K562 (cell line): ENCODE data around the gene NRG3. TPM values are rescaled to one million over a fixed set of nuclear protein-coding genes. Genes with fewer than 3 reads are reported as not detected.

Source experiments
- ATAC-seq: fragments of 200-7000 bp; cut with Tn5 transposase; 3 replicates; pipeline ENCODE4 v1.9.1; 2020; ENCODE audit warnings: moderate library complexity
- BruUV-seq: library from RNA; stranded (reverse); fragments of 400-500 nt; replicated peaks from 2 replicates; lab custom pipeline; 2021; lab: Mats Ljungman, UMichigan
- CTCF ChIA-PET: fragments of 300-600 bp; formaldehyde crosslinking; extraction: SDS; loops from one replicate; lab custom pipeline; 2021; ENCODE audit warnings: low intra/inter-chr PET ratio; lab: Yijun Ruan, JAX
- POLR2A ChIA-PET: fragments of 300-600, 350-650 bp; sonication (Branson Sonifier 250); formaldehyde crosslinking; extraction: SDS; loops from one replicate; lab custom pipeline; 2021; ENCODE audit warnings: antibody characterized with exemption, inconsistent platforms; lab: Yijun Ruan, JAX
- DNase-seq, 4 experiments: peaks; one replicate each; pipeline versions ENCODE4 v3.0.0 to v3.0.0-alpha.2; 2011 to 2018; ENCODE audit warnings: low spot score in 3 of 4, mixed read lengths in 3 of 4; ENCODE audit errors: extremely low read depth in 1 of 4
- FAIRE-seq: peaks from 2 replicates; lab custom pipeline; 2011; peaks lifted over from hg19 to GRCh38; lab: Jason Lieb, UNC
- H2AFZ ChIP-seq: 2 replicates; pipeline ENCODE4 v1.6.0; 2011; ENCODE audit warnings: low read depth, low read length, control low read depth, inconsistent platforms
- H3K27ac ChIP-seq: fragments of 200-600 bp; 3 replicates; pipeline ENCODE4 v1.8.0; 2011; ENCODE audit warnings: low read depth, mild to moderate bottlenecking, control low read depth, inconsistent platforms, low read length, moderate library complexity, mixed read lengths; ENCODE audit errors: extremely low read depth
- H3K27me3 ChIP-seq, 2 experiments: fragments of 300-600 bp in 1 of 2; 2 replicates in 1 of 2; 3 replicates in 1 of 2; pipeline versions ENCODE4 v1.6.0 to v1.8.0; 2011; ENCODE audit warnings: inconsistent platforms in 2 of 2, low read length in 2 of 2, mild to moderate bottlenecking in 1 of 2, mixed read lengths in 1 of 2, moderate library complexity in 1 of 2; ENCODE audit not compliant: control insufficient read depth in 2 of 2, insufficient read depth in 2 of 2
- H3K36me3 ChIP-seq: fragments of 300-600 bp; 3 replicates; pipeline ENCODE4 v1.8.0; 2011; ENCODE audit warnings: mild to moderate bottlenecking, low read length, inconsistent platforms; ENCODE audit not compliant: control insufficient read depth, insufficient read depth
- H3K4me1 ChIP-seq, 2 experiments: fragments of 200-600 bp in 1 of 2; replicated peaks in 1 of 2; 2 replicates in 1 of 2; 3 replicates in 1 of 2; pipeline versions ENCODE4 v1.5.1 to v1.8.0; 2011; ENCODE audit warnings: inconsistent platforms in 2 of 2, low read length in 2 of 2, mild to moderate bottlenecking in 1 of 2, mixed read lengths in 1 of 2, moderate library complexity in 1 of 2; ENCODE audit not compliant: control insufficient read depth in 2 of 2, insufficient read depth in 2 of 2
- H3K4me2 ChIP-seq: 2 replicates; pipeline ENCODE4 v1.6.1; 2011; ENCODE audit warnings: low read length, control low read depth, inconsistent platforms, mixed read lengths; ENCODE audit not compliant: insufficient read depth
- H3K4me3 ChIP-seq: fragments of 200-600 bp; sonication (generic), shearing (Covaris generic); 2 replicates; pipeline ENCODE4 v1.5.1; 2016; ENCODE audit warnings: control low read depth, inconsistent platforms
- H3K79me2 ChIP-seq: fragments of 200-600 bp; 3 replicates; pipeline ENCODE4 v1.8.0; 2011; ENCODE audit warnings: low read length, inconsistent platforms; ENCODE audit not compliant: control insufficient read depth, insufficient read depth
- H3K9ac ChIP-seq, 2 experiments: 2 replicates each; pipeline versions ENCODE4 v1.6.0 to v1.6.1; 2011; ENCODE audit warnings: low read depth in 2 of 2, low read length in 2 of 2, control low read depth in 1 of 2, inconsistent platforms in 1 of 2, mild to moderate bottlenecking in 1 of 2, mixed read lengths in 1 of 2; ENCODE audit not compliant: insufficient read depth in 1 of 2
- H3K9me1 ChIP-seq: one replicate; pipeline ENCODE4 v1.6.0; 2011; ENCODE audit warnings: inconsistent platforms, mild to moderate bottlenecking, low read length, moderate library complexity; ENCODE audit not compliant: control insufficient read depth, insufficient read depth
- H3K9me3 ChIP-seq: replicated peaks from 2 replicates; pipeline ENCODE4 v1.5.1; 2011; ENCODE audit warnings: low read depth, low read length, inconsistent platforms; ENCODE audit not compliant: control insufficient read depth, insufficient read depth
- H4K20me1 ChIP-seq: replicated peaks from 2 replicates; pipeline ENCODE4 v1.6.1; 2011; ENCODE audit warnings: low read length, inconsistent platforms, mixed read lengths; ENCODE audit not compliant: control insufficient read depth, insufficient read depth
- IFI16 ChIP-seq: fragments of 250-450 bp; sonication (Bioruptor Pico); IDR thresholded peaks from 2 replicates; pipeline ENCODE4 v2.1.2; 2022; ENCODE audit warnings: mild to moderate bottlenecking, inconsistent platforms
- MCM5 ChIP-seq: fragments of 450-650 bp; IDR thresholded peaks from 2 replicates; pipeline ENCODE4 v1.6.1; 2016; ENCODE audit warnings: low read depth
- NBN ChIP-seq: fragments of 450-650 bp; IDR thresholded peaks from 2 replicates; pipeline ENCODE4 v1.6.1; 2016; ENCODE audit warnings: low read depth, mild to moderate bottlenecking
- RFX5 ChIP-seq: IDR thresholded peaks from 2 replicates; pipeline ENCODE4 v1.6.1; 2011; ENCODE audit warnings: low read depth, mild to moderate bottlenecking, improper control_type of control experiment, low read length
- ZNF408 ChIP-seq: fragments of 250-450 bp; sonication (Bioruptor Pico); IDR thresholded peaks from 2 replicates; pipeline ENCODE4 v1.4.0; 2020; ENCODE audit warnings: low read depth, mild to moderate bottlenecking, moderate library complexity
- ZNF431 ChIP-seq: sonication (generic); formaldehyde crosslinking; IDR thresholded peaks from 2 replicates; pipeline ENCODE4 v1.8.0; 2022; ENCODE audit warnings: mild to moderate bottlenecking, missing genetic modification reagents
- WGBS: fragments of 100-300 bp; shearing (Covaris generic); methylation state at CpG from one replicate; pipeline ENCODE4 v1.1.6; 2016; ENCODE audit warnings: low coverage, mixed read lengths; ENCODE audit not compliant: insufficient coverage; ENCODE audit errors: missing lambda C conversion rate; 5-methylcytosine and 5-hydroxymethylcytosine counted together
- in situ Hi-C: fragments of 300-500 bp; cut with MboI; formaldehyde crosslinking; loops from 4 replicates; pipeline ENCODE4 v1.15.0; 2018; ENCODE audit warnings: inconsistent platforms, mixed read lengths
- intact Hi-C: fragments of 100-400 bp; cut with micrococcal nuclease; formaldehyde crosslinking; loops from 2 replicates; pipeline ENCODE4 v1.14.2; 2022
- polyA plus RNA-seq, 8 experiments: library from polyadenylated mRNA; depleted of rRNA in 4 of 8; stranded (reverse) in 5 of 8; unstranded in 3 of 8; fragments of >200 nt; fragmentation: Nextera tagmentation in 2 of 8; fragmentation: Illumina TruSeq in 1 of 8; extraction: Ambion mirVana in 2 of 8; extraction: Trizol in 1 of 8; gene quantifications; 2 replicates each; pipeline versions ENCODE4 v1.2.1 to v1.2.3, GENCODE V29; 2011 to 2014; ENCODE audit warnings: inconsistent platforms in 1 of 8, missing spikeins in 1 of 8
- total RNA-seq, 7 experiments: library from RNA; depleted of rRNA in 6 of 7; stranded (reverse); fragments of >200 nt in 6 of 7; fragmentation: Illumina TruSeq in 2 of 7; extraction: Trizol in 2 of 7; gene quantifications; 2 replicates each; pipeline versions ENCODE4 v1.2.1 to v1.2.3, GENCODE V29; 2011 to 2021; ENCODE audit warnings: low replicate concordance in 1 of 7
- TF ChIP-seq, protein P1 (sequence below): sonication (generic); formaldehyde crosslinking; IDR thresholded peaks from 2 replicates; pipeline ENCODE4 v1.8.0; 2022; ENCODE audit warnings: mild to moderate bottlenecking, missing genetic modification reagents
- TF ChIP-seq, protein P2 (sequence below): IDR thresholded peaks from 2 replicates; pipeline ENCODE4 v1.6.1; 2012; ENCODE audit warnings: low read depth, low read length, improper control_type of control experiment, borderline replicate concordance
- TF ChIP-seq, protein P3 (sequence below): fragments of 450-650 bp; IDR thresholded peaks from 2 replicates; pipeline ENCODE4 v1.6.1; 2018; ENCODE audit not compliant: partially characterized antibody

NRG3 gene
- total and polyA plus RNA-seq, 9 of the 15 experiments (the other 6 are each of a cell fraction or from before 2014, with no cell fraction given), result not detected

DNA sequence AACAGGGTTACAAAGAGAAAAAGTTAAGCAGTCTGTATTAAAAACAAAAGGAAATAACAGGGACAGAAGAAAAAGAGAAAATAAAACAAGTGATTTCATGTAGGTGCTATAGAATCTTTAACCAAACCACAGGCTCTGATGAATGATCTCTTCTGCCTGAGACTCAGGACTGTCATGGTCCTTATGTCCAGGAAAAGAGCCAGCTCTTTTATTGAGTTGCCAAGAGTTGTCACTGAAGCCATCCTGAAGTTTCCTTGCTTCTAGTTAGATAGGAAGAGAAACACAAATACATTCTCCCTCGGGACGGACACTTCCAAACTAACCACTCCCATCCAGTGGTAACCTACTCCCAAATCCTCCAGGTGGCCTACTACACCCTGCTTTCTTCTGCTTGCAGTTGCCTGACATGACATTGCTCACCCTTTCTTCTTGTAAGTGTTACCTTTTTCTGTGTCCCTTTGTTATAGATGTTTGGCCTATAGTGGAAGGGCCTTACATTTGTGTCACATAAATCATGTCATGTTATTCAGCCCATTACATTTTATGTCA lies 346.7 kb downstream of the NRG3 start:
- no peaks in the 10 kb centered on the region for H3K36me3 ChIP-seq
- no peaks in the 10 kb centered on the region for H3K4me1 ChIP-seq
- DNase-seq, result no peak
- in situ Hi-C loops, result no loop called here
- H3K9me1 ChIP-seq, result no peaks in the 10 kb centered on the region
- ATAC-seq, result no peak
- H3K9ac ChIP-seq, result no peak overlapping the region
- H3K27me3 ChIP-seq, result no peaks in the 10 kb centered on the region
- no peak for FAIRE-seq
- intact Hi-C loops, result no loop called here
- WGBS, result 0% methylated on average over 2 of the region's 2 CpGs
- no peaks in the 10 kb centered on the region for H3K79me2 ChIP-seq
- no peak for TF ChIP-seq RFX5
- no peak for TF ChIP-seq MCM5
- TF ChIP-seq ZNF431 (CRISPR knock-in tag), result no peak
- no peak for TF ChIP-seq IFI16 (CRISPR knock-in tag)
- TF ChIP-seq, protein P1, sequence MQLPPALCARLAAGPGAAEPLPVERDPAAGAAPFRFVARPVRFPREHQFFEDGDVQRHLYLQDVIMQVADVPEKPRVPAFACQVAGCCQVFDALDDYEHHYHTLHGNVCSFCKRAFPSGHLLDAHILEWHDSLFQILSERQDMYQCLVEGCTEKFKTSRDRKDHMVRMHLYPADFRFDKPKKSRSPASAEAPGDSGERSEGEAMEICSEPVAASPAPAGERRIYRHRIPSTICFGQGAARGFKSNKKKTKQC (CRISPR knock-in tag), result no peak
- TF ChIP-seq, protein P2, sequence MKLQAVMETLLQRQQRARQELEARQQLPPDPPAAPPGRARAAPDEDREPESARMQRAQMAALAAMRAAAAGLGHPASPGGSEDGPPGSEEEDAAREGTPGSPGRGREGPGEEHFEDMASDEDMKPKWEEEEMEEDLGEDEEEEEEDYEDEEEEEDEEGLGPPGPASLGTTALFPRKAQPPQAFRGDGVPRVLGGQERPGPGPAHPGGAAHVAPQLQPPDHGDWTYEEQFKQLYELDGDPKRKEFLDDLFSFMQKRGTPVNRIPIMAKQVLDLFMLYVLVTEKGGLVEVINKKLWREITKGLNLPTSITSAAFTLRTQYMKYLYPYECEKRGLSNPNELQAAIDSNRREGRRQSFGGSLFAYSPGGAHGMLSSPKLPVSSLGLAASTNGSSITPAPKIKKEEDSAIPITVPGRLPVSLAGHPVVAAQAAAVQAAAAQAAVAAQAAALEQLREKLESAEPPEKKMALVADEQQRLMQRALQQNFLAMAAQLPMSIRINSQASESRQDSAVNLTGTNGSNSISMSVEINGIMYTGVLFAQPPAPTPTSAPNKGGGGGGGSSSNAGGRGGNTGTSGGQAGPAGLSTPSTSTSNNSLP, result no peak
- TF ChIP-seq NBN, result no peak
- TF ChIP-seq, protein P3, sequence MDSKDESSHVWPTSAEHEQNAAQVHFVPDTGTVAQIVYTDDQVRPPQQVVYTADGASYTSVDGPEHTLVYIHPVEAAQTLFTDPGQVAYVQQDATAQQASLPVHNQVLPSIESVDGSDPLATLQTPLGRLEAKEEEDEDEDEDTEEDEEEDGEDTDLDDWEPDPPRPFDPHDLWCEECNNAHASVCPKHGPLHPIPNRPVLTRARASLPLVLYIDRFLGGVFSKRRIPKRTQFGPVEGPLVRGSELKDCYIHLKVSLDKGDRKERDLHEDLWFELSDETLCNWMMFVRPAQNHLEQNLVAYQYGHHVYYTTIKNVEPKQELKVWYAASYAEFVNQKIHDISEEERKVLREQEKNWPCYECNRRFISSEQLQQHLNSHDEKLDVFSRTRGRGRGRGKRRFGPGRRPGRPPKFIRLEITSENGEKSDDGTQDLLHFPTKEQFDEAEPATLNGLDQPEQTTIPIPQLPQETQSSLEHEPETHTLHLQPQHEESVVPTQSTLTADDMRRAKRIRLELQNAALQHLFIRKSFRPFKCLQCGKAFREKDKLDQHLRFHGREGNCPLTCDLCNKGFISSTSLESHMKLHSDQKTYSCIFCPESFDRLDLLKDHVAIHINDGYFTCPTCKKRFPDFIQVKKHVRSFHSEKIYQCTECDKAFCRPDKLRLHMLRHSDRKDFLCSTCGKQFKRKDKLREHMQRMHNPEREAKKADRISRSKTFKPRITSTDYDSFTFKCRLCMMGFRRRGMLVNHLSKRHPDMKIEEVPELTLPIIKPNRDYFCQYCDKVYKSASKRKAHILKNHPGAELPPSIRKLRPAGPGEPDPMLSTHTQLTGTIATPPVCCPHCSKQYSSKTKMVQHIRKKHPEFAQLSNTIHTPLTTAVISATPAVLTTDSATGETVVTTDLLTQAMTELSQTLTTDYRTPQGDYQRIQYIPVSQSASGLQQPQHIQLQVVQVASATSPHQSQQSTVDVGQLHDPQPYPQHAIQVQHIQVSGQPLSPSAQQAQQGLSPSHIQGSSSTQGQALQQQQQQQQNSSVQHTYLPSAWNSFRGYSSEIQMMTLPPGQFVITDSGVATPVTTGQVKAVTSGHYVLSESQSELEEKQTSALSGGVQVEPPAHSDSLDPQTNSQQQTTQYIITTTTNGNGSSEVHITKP, result no peak
- TF ChIP-seq ZNF408, result no peak
- ChIA-PET POLR2A (no interaction called here), CTCF (no interaction called here)
- no peak overlapping the region for H3K27ac ChIP-seq
- no peak overlapping the region for H3K4me3 ChIP-seq
- H3K4me2 ChIP-seq, result no peak overlapping the region
- H2AFZ ChIP-seq, result no peak overlapping the region
- H4K20me1 ChIP-seq, result no peaks in the 10 kb centered on the region
- H3K9me3 ChIP-seq, result no peaks in the 10 kb centered on the region; the same call in none of the 2 replicates
- no TSS peak for BruUV-seq
